ENCODE data around the gene MADCAM1.

- TF ChIP-seq, protein P1, sequence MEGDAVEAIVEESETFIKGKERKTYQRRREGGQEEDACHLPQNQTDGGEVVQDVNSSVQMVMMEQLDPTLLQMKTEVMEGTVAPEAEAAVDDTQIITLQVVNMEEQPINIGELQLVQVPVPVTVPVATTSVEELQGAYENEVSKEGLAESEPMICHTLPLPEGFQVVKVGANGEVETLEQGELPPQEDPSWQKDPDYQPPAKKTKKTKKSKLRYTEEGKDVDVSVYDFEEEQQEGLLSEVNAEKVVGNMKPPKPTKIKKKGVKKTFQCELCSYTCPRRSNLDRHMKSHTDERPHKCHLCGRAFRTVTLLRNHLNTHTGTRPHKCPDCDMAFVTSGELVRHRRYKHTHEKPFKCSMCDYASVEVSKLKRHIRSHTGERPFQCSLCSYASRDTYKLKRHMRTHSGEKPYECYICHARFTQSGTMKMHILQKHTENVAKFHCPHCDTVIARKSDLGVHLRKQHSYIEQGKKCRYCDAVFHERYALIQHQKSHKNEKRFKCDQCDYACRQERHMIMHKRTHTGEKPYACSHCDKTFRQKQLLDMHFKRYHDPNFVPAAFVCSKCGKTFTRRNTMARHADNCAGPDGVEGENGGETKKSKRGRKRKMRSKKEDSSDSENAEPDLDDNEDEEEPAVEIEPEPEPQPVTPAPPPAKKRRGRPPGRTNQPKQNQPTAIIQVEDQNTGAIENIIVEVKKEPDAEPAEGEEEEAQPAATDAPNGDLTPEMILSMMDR (conservative IDR thresholded peaks at IDR 0.05; ENCODE audit: low read length) = no peak
- no peak for TF ChIP-seq EZH2phosphoT487 (IDR thresholded peaks at IDR 0.05; ENCODE audit: borderline replicate concordance)
Observed at GRCh38 chr19:498977-499623, 2.8 kb downstream of the MADCAM1 start.
